Measurements from ENCODE around the gene SPAG16.

SPAG16 gene

DNA sequence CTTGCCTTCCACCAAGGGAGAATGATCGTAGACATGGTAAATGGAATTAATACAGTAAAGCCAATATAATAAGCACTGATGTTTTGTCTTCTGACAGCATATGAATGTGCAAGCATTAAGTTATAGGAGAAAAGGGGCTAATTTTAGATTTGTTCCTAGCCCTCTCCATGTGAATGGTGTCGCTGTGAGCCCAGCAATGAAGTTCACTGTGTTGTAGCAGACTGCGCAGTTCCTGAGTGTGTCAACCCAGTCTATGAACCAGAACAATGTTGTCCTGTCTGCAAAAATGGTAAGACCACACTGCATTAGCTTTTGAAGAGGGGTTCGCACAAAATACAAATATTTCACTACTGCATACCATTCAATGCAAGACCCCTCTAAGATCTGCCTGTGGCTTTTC is 1152.2 kb downstream of the SPAG16 start:
- DNase-seq, result no peak

DNA sequence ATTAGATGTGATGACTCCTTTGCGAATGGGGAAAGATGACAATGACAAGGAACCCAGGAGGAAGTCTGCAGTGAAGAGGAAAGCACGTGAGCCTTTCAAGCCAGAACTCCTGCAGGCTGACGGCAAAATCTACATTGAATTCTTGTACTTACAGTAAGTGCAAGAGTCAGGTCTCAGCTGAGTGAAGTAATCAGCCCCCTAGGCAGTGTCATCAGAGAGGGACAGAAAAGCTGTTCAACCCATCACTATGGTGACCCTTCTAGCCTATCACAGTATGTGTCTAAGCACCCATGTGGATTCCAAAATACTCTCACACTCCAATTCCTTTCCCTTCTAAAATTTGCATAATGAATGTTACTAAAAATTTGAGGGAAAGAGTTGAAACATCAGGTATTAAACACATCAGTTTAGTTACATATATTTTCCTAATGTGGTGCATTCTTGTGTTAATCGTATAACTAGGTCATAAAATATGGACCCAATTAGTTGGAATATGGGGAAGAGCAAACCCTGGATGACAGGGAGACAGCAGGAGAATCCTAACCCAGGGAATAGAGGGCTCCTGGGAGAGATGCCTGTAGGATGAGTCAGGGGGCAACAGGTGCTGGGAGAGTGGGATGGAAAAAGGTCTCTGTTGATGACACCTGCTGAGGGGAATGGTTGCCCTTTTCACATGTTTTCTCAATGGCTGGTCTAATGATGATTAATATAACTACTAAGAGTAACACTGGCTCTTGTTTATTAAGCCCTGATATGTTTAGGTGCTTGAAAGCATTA is 1166.0 kb downstream of the SPAG16 start:
- DNase-seq, result no peak

DNA sequence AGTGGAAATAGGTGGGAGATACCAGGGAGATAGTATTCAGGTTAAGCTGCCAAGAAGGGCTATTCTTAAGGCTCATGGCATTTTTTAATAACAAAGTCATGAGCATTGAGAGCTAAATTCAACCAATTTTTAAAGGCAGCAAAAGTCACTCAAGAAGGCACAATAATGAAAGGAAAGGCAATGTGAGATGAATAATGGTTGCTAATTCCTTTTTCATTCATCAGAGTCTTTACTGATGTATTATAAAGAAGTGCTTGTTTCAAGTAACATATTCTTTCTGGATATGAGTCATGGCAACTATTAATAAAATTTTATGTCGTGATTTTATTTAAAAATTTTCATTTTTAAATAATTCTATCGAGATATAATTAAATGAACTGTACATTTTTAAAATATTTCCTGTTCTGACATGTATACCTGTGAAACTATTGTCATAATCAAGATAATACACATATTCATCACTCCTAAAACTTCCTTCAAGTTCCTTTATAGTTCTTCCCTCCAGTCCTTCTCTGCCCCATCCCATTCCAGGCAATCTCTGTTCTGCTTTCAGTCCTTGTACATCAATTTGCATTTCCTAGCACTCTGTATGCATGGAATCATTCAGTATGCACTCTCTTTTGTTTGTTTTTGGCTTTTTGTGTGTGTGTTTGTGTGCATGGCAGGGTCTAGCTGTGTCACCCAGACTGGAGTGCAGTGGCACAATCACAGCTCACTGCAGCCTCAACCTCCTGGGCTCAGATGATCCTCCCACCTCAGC is 1167.4 kb downstream of the SPAG16 start:
- no peak for DNase-seq

Data from NCI-H2171 (cell line).